Measurements from ENCODE around the gene CFAP126. TPM values are rescaled to one million over a fixed set of nuclear protein-coding genes. Genes with fewer than 3 reads are reported as not detected.
"Not testable (repeated sequence)": the region's sequence is repeated elsewhere in the genome, so short reads cannot be mapped to it uniquely, and the experiment has no call there.

Gene CFAP126
- polyA plus RNA-seq, 3 donors from 2014 or later = not detected

DNA sequence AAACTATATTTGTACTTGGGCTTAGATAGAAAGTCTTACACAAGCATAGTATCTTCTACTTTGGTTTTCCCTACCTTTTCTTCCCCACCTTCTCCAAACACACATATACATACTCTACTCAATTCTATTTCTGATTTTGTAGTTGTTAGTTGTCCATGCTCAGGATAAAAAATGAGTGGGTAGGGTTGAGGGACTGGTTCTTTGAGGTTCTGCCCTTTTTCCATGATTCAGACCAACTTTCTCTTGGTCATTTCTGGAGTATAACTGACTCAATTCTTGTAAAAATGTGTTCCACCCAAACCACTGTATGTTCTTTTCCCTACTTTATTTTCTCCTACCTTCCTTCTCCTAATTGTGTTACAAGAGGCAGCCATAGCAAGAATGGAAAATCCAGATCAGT is 3.3 kb downstream of the CFAP126 start:
- DNase-seq = no peak
- Mint-ChIP-seq H3K27ac (peak overlapping the region in 1 of 6 donors; percentile 30), H3K9me3 (no peaks in the 10 kb centered on the region), H3K4me1 (peaks cover 7 to 8% of the 10 kb centered on the region in 2 donors), H3K4me3 (no peak overlapping the region), H3K36me3 (peaks cover 11 to 36% (median 22%) of the 10 kb centered on the region in 3 donors), H3K27me3 (ENCODE audit: low read depth in 3 of 3) (no peaks in the 10 kb centered on the region)

DNA sequence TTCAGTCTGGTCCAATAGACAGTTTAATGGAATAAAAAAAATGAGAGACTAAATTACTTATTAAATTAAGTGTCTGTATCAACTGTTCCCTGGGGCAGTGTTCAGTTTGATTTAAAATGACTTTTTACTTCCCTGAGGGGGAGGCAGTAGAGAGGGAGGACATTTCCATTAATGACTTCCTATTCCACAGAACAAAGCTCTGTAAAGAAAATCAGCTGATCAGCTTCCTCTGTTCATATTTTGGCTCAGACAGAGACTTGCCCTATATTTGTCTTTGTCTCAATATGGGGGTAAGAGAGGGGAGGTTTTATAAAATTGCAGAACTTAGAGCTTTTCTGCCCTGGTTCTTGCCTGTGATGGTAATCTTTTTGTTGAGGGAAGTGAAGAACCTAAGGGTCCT is 8.4 kb downstream of the CFAP126 start:
- H3K4me3 Mint-ChIP-seq = no peak overlapping the region
- H3K9me3 Mint-ChIP-seq = no peaks in the 10 kb centered on the region
- no peaks in the 10 kb centered on the region for H3K27me3 Mint-ChIP-seq (ENCODE audit: low read depth in 3 of 3)
- H3K27ac Mint-ChIP-seq = peak overlapping the region in 1 of 6 donors; percentile 41
- no peaks in the 10 kb centered on the region for H3K4me1 Mint-ChIP-seq
- H3K36me3 Mint-ChIP-seq = peaks cover 20 to 30% (median 22%) of the 10 kb centered on the region in 3 donors
- DNase-seq = no peak

GRCh38 chr1:161357073-161357472 is 10.6 kb downstream of the CFAP126 start:
- H3K4me3 Mint-ChIP-seq = no peak overlapping the region
- no peak overlapping the region for H3K27ac Mint-ChIP-seq
- H3K36me3 Mint-ChIP-seq = peaks cover 11 to 22% (median 17%) of the 10 kb centered on the region in 3 donors
- H3K27me3 Mint-ChIP-seq (ENCODE audit: low read depth in 3 of 3) = no peaks in the 10 kb centered on the region
- H3K4me1 Mint-ChIP-seq = no peaks in the 10 kb centered on the region
- no peaks in the 10 kb centered on the region for H3K9me3 Mint-ChIP-seq
- DNase-seq = no peak

GRCh38 chr1:161351482-161351881 is 16.2 kb downstream of the CFAP126 start:
- H3K4me3 Mint-ChIP-seq = no peak overlapping the region
- H3K36me3 Mint-ChIP-seq = peaks cover 7 to 8% (median 7%) of the 10 kb centered on the region in 3 donors
- no peaks in the 10 kb centered on the region for H3K4me1 Mint-ChIP-seq
- H3K9me3 Mint-ChIP-seq = no peaks in the 10 kb centered on the region
- H3K27ac Mint-ChIP-seq = peak overlapping the region in 2 of 6 donors; percentile 31 to 58
- no peak for DNase-seq
- H3K27me3 Mint-ChIP-seq (ENCODE audit: low read depth in 3 of 3) = no peaks in the 10 kb centered on the region

DNA sequence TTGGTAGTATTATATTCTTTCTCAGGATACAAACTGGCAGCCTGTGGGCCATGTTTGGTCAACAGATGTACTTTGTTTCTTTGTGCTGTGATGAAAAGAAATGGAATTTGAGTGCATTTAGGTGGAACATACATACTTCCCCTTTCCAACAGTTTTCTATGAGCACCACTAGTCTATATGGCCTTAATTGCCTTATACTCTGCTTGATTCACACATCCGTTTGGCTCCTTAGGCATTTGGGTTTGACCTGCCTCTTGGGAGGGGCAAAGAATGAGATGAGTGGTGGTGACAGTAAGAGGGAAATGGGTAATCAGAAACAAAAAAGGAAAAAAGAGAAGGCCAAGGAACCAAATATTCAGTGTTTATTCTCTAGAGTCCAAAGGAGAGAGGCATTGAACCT is 17.0 kb downstream of the CFAP126 start:
- H3K9me3 Mint-ChIP-seq = no peaks in the 10 kb centered on the region
- no peaks in the 10 kb centered on the region for H3K27me3 Mint-ChIP-seq (ENCODE audit: low read depth in 3 of 3)
- H3K4me3 Mint-ChIP-seq = no peak overlapping the region
- no peak overlapping the region for H3K27ac Mint-ChIP-seq
- no peaks in the 10 kb centered on the region for H3K4me1 Mint-ChIP-seq
- no peak for DNase-seq
- H3K36me3 Mint-ChIP-seq = peaks cover 4 to 8% (median 7%) of the 10 kb centered on the region in 3 donors

GRCh38 chr1:161342821-161343220 is 24.9 kb downstream of the CFAP126 start:
- no peak overlapping the region for H3K27ac Mint-ChIP-seq
- no peak for DNase-seq
- H3K9me3 Mint-ChIP-seq = no peaks in the 10 kb centered on the region
- peaks cover 25 to 32% (median 28%) of the 10 kb centered on the region in 3 donors for H3K36me3 Mint-ChIP-seq
- peaks cover 0 to 2% of the 10 kb centered on the region in 2 donors for H3K4me1 Mint-ChIP-seq
- H3K27me3 Mint-ChIP-seq (ENCODE audit: low read depth in 3 of 3) = no peaks in the 10 kb centered on the region
- no peak overlapping the region for H3K4me3 Mint-ChIP-seq

- Mint-ChIP-seq H3K4me1 (peaks cover 0 to 2% of the 10 kb centered on the region in 2 donors), H3K36me3 (peaks cover 27 to 32% (median 28%) of the 10 kb centered on the region in 3 donors), H3K27ac (no peak overlapping the region), H3K27me3 (ENCODE audit: low read depth in 3 of 3) (no peaks in the 10 kb centered on the region), H3K9me3 (no peaks in the 10 kb centered on the region), H3K4me3 (no peak overlapping the region)
- no peak for DNase-seq
Measured at GRCh38 chr1:161342177-161342576, 25.5 kb downstream of the CFAP126 start.

DNA sequence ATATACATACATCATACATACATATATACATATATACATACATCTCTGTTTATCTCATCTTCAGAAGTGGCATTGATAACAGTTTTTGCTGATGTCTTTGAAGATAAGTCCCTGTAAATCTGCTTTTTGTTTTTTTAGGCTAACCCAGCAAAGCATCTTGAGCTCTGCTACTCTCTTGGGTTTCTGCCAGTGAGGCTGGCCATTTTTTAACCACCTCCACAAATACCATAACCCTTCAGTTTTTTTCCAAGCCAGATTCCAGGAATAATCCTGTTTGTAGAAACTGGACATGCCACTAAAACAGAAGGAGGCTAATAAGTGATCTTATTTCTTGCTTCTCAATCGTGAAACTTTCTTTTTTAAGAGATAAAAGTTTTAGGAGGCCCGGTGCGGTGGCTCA is 31.9 kb downstream of the CFAP126 start:
- Mint-ChIP-seq H3K27ac (no peak overlapping the region), H3K36me3 (peaks cover 17 to 44% (median 27%) of the 10 kb centered on the region in 3 donors)

DNA sequence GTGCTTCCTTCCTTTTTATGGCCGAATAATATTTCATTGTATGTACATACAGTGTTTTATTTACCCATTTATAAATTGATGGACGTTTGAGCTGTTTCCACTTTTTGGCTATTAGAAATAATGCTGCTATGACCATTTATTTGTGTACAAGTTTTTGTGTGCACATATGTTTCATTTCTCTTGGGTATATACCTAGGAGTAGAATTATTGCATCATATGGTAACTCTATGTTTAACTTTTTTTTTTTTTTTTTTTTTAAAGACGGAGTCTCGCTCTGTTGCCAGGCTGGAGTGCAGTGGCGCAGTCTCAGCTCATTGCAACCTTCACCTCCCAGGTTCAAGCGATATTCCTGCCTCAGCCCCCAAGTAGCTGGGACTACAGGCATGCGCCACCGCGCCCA is 34.5 kb downstream of the CFAP126 start:
- no peaks in the 10 kb centered on the region for H3K9me3 Mint-ChIP-seq
- H3K4me3 Mint-ChIP-seq = no peak overlapping the region
- no peaks in the 10 kb centered on the region for H3K27me3 Mint-ChIP-seq (ENCODE audit: low read depth in 3 of 3)
- H3K27ac Mint-ChIP-seq = no peak overlapping the region
- H3K4me1 Mint-ChIP-seq = no peaks in the 10 kb centered on the region
- DNase-seq = no peak
- H3K36me3 Mint-ChIP-seq = peaks cover 19 to 55% (median 33%) of the 10 kb centered on the region in 3 donors

More for the DNA sequence above, 31.9 kb downstream of the CFAP126 start:
- H3K9me3 Mint-ChIP-seq = no peaks in the 10 kb centered on the region
- no peak for DNase-seq
- H3K4me1 Mint-ChIP-seq = no peaks in the 10 kb centered on the region
- no peak overlapping the region for H3K4me3 Mint-ChIP-seq
- no peaks in the 10 kb centered on the region for H3K27me3 Mint-ChIP-seq (ENCODE audit: low read depth in 3 of 3)

GRCh38 chr1:161330346-161330745 is 37.3 kb downstream of the CFAP126 start:
- Mint-ChIP-seq H3K27ac (peak overlapping the region in 1 of 6 donors; percentile 38), H3K36me3 (peaks cover 24 to 52% (median 31%) of the 10 kb centered on the region in 3 donors), H3K9me3 (no peaks in the 10 kb centered on the region), H3K27me3 (ENCODE audit: low read depth in 3 of 3) (no peaks in the 10 kb centered on the region), H3K4me3 (no peak overlapping the region), H3K4me1 (no peaks in the 10 kb centered on the region)
- DNase-seq = no peak

DNA sequence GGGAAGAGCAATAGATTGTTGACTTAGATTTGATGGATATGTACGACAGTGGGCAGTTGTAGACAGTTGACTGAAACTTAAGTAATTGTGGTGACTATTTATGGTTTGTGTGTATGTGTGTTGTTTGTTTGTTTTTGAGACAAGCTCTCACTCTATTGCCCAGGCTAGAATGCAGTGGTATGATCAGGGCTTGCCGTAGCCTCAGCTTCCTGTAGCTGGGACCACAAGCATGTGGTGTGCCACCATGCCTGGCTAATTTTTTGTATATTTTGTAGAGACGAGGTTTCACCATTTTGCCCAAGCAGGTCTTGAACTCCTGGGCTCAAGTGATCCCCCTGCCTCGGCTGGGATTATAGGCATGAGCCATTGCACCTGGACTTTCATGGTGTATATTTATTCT is 43.7 kb downstream of the CFAP126 start:
- Mint-ChIP-seq H3K27ac (peak overlapping the region; percentile 74 to 91 (median 81)), H3K36me3 (peaks cover 3 to 25% (median 9%) of the 10 kb centered on the region in 3 donors), H3K27me3 (ENCODE audit: low read depth in 3 of 3) (peaks cover 0 to 1% (median 0%) of the 10 kb centered on the region in 3 donors), H3K9me3 (no peaks in the 10 kb centered on the region), H3K4me3 (peak overlapping the region; percentile 57 to 78 (median 64)), H3K4me1 (peaks cover 11 to 14% of the 10 kb centered on the region in 2 donors)
- peak; percentile 57 to 72 (median 69) for DNase-seq

DNA sequence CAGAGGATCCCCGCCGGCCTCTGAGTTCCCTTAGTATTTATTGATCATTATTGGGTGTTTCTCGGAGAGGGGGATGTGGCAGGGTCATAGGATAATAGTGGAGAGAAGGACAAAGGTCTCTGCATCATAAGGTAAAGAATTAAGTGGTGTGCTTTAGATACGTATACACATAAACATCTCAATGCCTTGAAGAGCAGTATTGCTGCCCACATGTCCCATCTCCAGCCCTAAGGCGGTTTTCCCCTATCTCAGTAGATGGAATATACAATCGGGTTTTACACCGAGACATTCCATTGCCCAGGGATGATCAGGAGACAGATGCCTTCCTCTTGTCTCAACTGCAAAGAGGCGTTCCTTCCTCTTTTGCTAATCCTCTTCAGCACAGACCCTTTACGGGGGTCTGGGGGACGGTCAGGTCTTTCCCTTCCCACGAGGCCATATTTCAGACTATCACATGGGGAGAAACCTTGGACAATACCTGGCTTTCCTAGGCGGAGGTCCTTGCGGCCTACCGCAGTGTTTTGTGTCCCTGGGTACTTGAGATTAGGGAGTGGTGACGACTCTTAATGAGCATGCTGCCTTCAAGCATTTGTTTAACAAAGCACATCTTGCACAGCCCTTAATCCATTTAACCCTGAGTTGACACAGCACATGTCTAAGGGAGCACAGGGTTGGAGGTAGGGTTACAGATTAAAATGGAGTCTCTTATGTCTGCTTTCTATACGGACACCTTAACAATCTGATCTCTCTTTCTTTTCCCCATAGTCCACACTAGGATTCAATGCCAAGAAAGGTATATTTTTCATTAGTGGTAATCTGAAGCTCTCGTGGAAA is 51.6 kb downstream of the CFAP126 start:
- not testable (repeated sequence) for H3K27me3 Mint-ChIP-seq (ENCODE audit: low read depth in 3 of 3); DNase-seq; H3K36me3 Mint-ChIP-seq; H3K9me3 Mint-ChIP-seq
- H3K4me1 Mint-ChIP-seq = peaks cover 22 to 34% of the 10 kb centered on the region in 2 donors
- H3K4me3 Mint-ChIP-seq = peak overlapping the region in 3 of 5 donors; percentile 51 to 99 (median 99)
- H3K27ac Mint-ChIP-seq = peak overlapping the region; percentile 99 to 100 (median 99)

Data from immature natural killer cell (primary cell).